ENCODE measurements around the gene ARRDC4. TPM values are rescaled to one million over a fixed set of nuclear protein-coding genes. Genes with fewer than 3 reads are reported as not detected.

The ARRDC4 gene
- polyA plus RNA-seq, 3 donors: 19.6 to 58.1 (median 25.4) TPM

DNA sequence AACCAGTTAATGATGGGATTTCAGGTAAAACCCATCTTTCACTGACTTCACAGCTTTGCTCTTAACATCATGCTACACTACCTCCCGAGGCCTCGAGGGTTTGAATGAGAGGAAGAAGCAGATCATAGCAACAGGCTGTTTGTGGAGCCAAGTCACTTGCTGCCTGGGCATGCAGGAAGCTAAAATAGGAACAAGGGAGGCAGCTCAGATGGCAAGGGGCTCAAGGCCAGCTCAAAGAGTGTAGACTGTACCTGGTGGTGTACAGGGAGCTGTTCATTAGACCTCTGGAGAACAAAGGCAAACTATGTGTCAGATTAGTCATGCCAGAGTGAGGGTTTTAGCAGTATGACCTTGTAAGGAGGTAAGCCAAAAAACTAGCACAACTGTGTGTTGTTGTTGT lies 28.8 kb downstream of the ARRDC4 start:
- no peak overlapping the region for H3K27ac ChIP-seq (ENCODE audit: low read depth, low read length)
- 41 to 55% (median 55%) methylated on average over 2 of the region's 2 CpGs for WGBS, 3 donors

DNA sequence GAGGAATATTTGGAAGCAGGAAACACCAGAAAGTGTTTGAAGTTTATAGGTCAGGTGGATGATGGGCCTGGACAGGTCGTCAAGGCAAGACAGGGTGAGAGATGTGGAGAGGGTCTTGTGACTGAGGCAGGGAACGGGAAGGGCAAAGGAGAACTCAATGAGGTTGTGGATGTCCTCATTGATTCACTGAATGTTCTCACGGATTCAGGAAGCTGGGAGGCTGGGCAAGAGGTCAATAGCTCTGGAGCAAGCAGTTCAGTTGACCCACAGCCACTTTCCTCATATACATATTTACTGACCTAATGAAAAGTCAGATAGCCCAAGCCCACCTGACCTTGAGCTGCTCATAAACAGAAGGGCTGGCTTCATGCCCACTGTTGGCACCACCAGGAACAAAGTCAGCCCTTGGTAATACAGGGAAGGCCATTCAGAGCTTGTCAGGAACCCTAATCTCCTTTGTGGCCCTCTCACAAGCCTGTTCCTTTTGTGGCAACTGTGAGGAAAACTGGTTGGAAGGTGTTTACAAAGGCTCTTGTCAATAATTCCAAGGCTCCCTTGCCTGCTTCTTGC lies 31.6 kb downstream of the ARRDC4 start:
- 31 to 81% (median 77%) methylated on average over 3 of the region's 3 CpGs for WGBS, 3 donors

GRCh38 chr15:97992823-97993222 lies 32.3 kb downstream of the ARRDC4 start:
- H3K27ac ChIP-seq (ENCODE audit: low read depth, low read length): no peak overlapping the region
- WGBS, 3 donors: 48 to 79% (median 64%) methylated on average over 1 of the region's 1 CpG

More for the DNA sequence above, 31.6 kb downstream of the ARRDC4 start:
- H3K27ac ChIP-seq (ENCODE audit: low read depth, low read length): no peak overlapping the region

DNA sequence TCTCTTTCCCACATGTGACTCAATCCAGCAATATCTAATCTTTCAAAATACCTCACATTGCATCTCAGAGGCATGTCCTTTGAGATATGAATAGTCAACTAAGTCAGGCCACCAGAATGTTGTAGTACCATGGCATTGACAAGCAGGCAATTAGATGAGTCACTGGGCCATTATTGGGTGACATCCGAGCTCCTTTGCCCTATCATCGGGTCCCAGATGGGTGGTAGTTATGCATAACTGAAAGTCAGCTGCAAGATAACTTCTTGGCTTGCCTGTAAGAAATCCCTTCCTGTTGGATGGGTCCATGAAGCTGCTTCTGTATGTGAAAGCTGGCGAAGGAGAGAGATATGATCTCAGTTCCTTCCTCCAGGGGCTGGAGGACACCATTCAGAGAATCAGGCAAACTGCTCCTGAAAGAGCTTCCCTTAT lies 32.8 kb downstream of the ARRDC4 start:
- no peak overlapping the region for H3K27ac ChIP-seq (ENCODE audit: low read depth, low read length)
- 32 to 83% (median 35%) methylated on average over 3 of the region's 3 CpGs for WGBS, 3 donors

DNA sequence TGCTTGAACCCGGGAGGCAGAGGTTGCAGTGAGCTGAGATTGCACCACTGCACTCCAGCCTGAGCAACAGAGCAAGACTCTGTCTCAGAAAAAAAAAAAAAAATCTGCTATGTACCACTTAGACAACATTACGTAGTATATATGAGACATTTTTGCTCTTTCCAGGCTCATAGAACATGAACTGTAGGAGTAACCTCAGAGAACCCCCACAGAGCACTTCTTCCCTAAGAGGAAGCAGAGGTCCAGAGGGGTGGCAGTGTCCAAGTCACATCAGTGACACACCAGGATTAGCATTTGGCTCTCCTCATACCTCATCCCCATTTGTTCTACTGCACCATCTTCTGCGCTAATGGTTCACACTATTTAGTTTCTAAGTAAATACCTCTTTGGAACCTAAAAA lies 33.7 kb downstream of the ARRDC4 start:
- no peak overlapping the region for H3K27ac ChIP-seq (ENCODE audit: low read depth, low read length)
- WGBS, 3 donors: 93 to 98% (median 96%) methylated on average over 3 of the region's 3 CpGs

DNA sequence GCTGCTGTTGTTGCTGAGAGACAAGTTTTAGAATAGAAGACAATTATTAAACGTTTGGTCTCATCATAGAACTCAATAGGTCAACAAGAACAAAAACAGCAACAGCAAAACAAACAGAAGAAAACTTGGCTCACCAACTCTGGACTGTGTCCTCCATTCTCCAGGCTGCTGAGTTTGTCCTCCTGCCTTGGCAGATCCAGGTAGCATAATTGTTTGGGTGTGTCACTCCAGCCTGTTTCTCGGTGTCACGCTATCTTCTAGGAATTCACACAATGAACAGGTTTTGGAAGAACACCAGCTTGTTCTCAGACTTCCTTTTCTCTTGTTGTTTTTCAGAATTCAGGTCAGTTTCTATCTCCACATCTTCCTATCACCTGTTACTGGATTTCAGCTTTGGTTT lies 34.7 kb downstream of the ARRDC4 start:
- H3K27ac ChIP-seq (ENCODE audit: low read depth, low read length): no peak overlapping the region
- WGBS, 3 donors: 50 to 76% (median 72%) methylated on average over 3 of the region's 3 CpGs

GRCh38 chr15:97995881-97996603 lies 35.5 kb downstream of the ARRDC4 start:
- WGBS, 3 donors: 28 to 37% (median 29%) methylated on average over 5 of the region's 5 CpGs
- H3K27ac ChIP-seq (ENCODE audit: low read depth, low read length): no peak overlapping the region

DNA sequence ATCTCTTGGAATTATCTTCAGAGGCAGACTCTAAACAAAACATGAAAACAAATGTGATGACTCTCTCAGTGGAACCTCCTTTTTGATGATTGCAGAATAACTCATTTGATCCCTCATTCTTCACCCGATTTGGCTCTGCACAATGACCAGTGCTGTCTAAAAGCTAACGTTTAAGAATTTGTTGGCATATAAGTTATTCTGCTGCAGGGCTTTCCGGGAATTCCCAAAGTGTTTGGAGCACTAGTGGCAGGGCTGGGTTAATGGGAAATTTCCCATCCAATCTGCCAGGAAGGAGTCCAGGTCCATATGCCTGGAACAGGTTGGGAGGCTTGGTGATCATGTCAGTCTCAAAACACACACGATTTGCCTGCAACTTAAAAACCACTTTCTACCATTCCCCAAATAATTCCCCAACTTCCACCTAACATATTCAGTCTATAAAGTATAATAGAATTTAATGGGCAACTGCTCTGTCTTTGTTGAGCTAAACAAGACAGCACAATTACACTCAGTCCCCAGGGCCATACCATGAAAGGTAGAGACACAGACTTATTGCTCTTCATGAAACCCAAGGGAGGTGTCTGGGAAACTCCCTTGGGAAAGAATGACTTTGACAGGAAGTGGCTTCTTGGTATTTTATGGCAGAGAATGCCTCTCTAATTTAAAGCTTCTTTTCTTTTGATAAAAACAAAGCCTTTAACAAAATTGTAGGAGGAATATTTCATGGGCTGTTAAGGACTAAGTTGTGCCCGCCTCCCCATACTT lies 38.0 kb downstream of the ARRDC4 start:
- 64 to 77% (median 76%) methylated on average over 5 of the region's 5 CpGs for WGBS, 3 donors
- H3K27ac ChIP-seq (ENCODE audit: low read depth, low read length): no peak overlapping the region

GRCh38 chr15:98000249-98001203 lies 40.0 kb downstream of the ARRDC4 start:
- no peak overlapping the region for H3K27ac ChIP-seq (ENCODE audit: low read depth, low read length)
- 79 to 88% (median 82%) methylated on average over 11 of the region's 11 CpGs for WGBS, 3 donors

DNA sequence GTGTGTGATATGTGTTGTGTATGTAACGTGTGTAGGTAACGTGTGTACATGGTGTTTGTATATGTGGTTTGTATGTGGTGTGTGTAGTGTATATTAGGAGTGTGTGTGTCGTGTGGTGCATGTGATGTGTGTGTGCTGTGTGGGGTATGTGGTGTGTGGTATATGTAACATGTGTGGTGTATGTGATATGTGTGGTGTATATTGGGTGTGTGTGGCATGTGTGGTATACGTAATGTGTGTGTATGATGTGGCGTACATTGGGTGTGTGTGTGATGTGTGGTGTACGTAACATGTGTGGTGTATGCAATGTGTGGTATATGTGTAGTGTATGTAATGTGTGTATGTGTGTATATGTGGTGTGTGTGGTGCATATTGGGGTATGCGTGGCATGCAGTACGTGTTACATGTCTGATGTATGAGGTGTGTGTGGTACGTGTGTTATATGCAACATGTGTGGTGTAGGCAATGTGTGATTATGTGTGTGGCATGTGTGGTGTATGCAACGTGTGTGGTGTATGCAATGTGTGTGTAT lies 41.2 kb downstream of the ARRDC4 start:
- 96 to 97% (median 97%) methylated on average over 10 of the region's 10 CpGs for WGBS, 3 donors
- H3K27ac ChIP-seq (ENCODE audit: low read depth, low read length): no peak overlapping the region

DNA sequence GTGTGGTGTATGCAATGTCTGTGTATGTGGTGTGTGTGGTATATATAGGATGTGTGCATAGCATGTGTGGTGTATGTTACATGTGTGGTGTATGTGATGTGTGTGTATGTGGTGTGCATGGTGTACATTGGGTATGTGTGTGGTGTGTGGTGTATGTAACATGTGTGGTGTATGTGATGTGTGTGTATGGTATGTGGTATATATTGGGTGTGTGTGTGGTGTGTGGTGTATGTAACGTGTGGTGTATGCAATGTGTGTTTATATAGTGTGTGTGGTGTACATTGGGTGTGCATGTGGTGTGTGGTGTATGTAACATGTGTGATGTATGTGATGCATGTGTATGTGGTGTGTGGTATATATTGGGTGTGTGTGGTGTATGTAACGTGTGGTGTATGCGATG lies 41.9 kb downstream of the ARRDC4 start:
- no peak overlapping the region for H3K27ac ChIP-seq (ENCODE audit: low read depth, low read length)
- 93 to 97% (median 95%) methylated on average over 3 of the region's 3 CpGs for WGBS, 3 donors

GRCh38 chr15:98002866-98003265 lies 42.4 kb downstream of the ARRDC4 start:
- WGBS, 3 donors: 73 to 77% (median 75%) methylated on average over 4 of the region's 4 CpGs
- no peak overlapping the region for H3K27ac ChIP-seq (ENCODE audit: low read depth, low read length)

GRCh38 chr15:98003518-98003917 lies 43.0 kb downstream of the ARRDC4 start:
- H3K27ac ChIP-seq (ENCODE audit: low read depth, low read length): no peak overlapping the region

DNA sequence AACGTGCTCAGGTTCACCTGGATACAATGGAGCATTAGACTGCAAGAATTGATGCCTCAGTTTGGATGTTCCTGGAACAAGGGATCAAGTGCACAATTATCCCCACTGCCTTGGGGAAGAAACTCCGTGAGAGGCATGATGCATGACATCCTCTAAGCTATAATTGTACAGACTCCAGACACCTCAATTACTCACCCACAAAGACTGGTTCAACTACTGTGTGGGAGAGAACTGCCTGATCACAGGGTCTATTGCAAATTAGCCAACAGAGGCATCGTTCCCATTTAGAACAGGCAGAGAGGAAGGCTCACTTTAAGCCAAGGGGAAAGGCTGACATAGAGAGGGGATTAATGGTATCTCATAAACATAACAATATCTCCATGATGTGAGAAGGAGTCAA lies 43.5 kb downstream of the ARRDC4 start:
- no peak overlapping the region for H3K27ac ChIP-seq (ENCODE audit: low read depth, low read length)
- WGBS, 3 donors: 50 to 76% (median 54%) methylated on average over 3 of the region's 3 CpGs

More at GRCh38 chr15:98003518-98003917, 43.0 kb downstream of the ARRDC4 start:
- 75 to 79% (median 78%) methylated on average over 5 of the region's 5 CpGs for WGBS, 3 donors

DNA sequence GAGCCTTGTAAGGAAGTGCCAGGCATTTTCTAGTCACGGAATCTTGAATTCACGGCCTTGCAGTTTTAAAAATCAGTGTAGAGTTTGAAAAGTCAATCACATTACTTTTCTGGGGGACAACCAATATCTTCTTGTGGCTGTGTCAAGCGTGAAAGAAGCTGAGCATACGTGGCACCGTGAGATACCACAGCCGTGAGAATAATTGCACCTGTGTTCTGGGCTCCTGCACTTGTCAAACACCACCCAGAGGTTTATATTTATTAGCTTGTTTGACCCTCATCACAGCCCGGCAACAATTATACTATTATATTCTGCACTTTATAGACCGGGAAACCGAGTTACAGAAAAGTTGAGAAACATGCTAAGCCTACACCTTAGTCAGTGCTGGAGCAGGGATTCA lies 45.2 kb downstream of the ARRDC4 start:
- H3K27ac ChIP-seq (ENCODE audit: low read depth, low read length): no peak overlapping the region
- 30 to 84% (median 77%) methylated on average over 9 of the region's 9 CpGs for WGBS, 3 donors

GRCh38 chr15:98009169-98009568 lies 48.7 kb downstream of the ARRDC4 start:
- 77 to 86% (median 79%) methylated on average over 4 of the region's 4 CpGs for WGBS, 3 donors

DNA sequence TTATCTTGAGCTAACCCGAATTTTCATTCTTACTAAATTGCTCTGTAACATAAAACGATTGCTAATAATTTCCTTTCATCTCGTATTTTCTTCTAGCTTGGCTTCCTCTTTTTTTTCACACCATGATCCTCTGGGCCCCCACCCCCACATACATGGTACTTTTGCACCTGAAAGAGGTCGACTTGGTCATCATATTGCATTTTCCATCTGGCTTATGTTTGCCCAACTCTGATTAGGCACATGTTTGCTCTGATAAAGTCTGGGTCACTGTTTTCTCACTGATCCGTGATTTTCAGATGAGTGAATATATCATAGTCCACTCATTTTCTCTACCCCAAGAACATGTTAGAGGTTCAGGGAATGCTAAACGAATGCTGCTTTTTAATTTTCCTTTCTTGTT lies 49.5 kb downstream of the ARRDC4 start:
- WGBS, 3 donors: 40 to 49% (median 46%) methylated on average over 6 of the region's 6 CpGs
- H3K27ac ChIP-seq (ENCODE audit: low read depth, low read length): no peak overlapping the region

More at GRCh38 chr15:98009169-98009568, 48.7 kb downstream of the ARRDC4 start:
- H3K27ac ChIP-seq (ENCODE audit: low read depth, low read length): no peak overlapping the region

DNA sequence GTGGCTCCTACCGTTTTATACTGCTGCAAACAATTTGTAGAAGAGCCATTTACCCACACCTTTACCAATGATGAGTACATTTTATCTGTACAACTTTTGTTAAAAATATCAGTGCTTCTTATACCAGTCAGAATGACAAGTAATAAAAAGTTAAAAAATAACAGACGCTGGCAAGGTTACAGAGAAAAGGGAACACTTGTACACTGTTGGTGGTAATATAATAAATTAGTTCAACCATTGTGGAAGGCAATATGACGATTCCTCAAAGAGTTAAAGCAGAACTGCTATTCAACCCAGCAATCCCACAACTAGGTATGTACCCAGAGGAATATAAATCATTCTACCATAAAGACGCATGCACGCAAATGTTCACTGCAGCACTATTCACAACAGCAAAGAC lies 51.9 kb downstream of the ARRDC4 start:
- WGBS, 3 donors: 41 to 51% (median 51%) methylated on average over 5 of the region's 5 CpGs
- H3K27ac ChIP-seq (ENCODE audit: low read depth, low read length): no peak overlapping the region

Data from adipose tissue (tissue), 3 donors.